Endothelial cell of umbilical vein (primary cell): ENCODE data around the gene DGUOK. TPM values are rescaled to one million over a fixed set of nuclear protein-coding genes. Genes with fewer than 3 reads are reported as not detected.

Experiments used
- BruUV-seq: library from RNA; stranded (reverse); fragments of 400-500 nt; replicated peaks from 2 replicates; lab custom pipeline; 2021; lab: Mats Ljungman, UMichigan
- CTCF ChIA-PET: fragments of 300-600, 350-600 bp; sonication (Branson Sonifier 250); formaldehyde crosslinking; loops from one replicate; lab custom pipeline; 2021; ENCODE audit warnings: antibody characterized with exemption, inconsistent platforms; lab: Charles Lee
- POLR2A ChIA-PET: fragments of 300-600, 350-600 bp; sonication (Branson Sonifier 250); formaldehyde crosslinking; loops from one replicate; lab custom pipeline; 2021; ENCODE audit warnings: antibody characterized with exemption, inconsistent platforms; lab: Charles Lee
- DNase-seq: peaks from one replicate; pipeline ENCODE4 v3.0.0-alpha.2; 2011; ENCODE audit warnings: low read depth, low spot score
- FAIRE-seq: peaks from 2 replicates; lab custom pipeline; 2011; peaks lifted over from hg19 to GRCh38; lab: Jason Lieb, UNC
- H2AFZ ChIP-seq: 2 replicates; pipeline ENCODE4 v1.6.0; 2012; ENCODE audit warnings: low read depth, low read length, control low read depth, inconsistent platforms
- H3K27ac ChIP-seq: 2 replicates; pipeline ENCODE4 v1.5.1; 2011; ENCODE audit warnings: low read depth, mild to moderate bottlenecking, control low read depth, low read length, moderate library complexity; ENCODE audit not compliant: insufficient read depth
- H3K27me3 ChIP-seq, 2 experiments: 2 replicates each; pipeline versions ENCODE4 v1.6.0 to v1.6.1; 2011; ENCODE audit warnings: low read length in 2 of 2, mixed read lengths in 1 of 2; ENCODE audit not compliant: control insufficient read depth in 2 of 2, insufficient read depth in 2 of 2
- H3K36me3 ChIP-seq, 2 experiments: 2 replicates in 1 of 2; 3 replicates in 1 of 2; pipeline ENCODE4 v1.5.1; 2011; ENCODE audit warnings: low read length in 2 of 2, mild to moderate bottlenecking in 1 of 2, moderate library complexity in 1 of 2; ENCODE audit not compliant: control insufficient read depth in 2 of 2, insufficient read depth in 2 of 2; ENCODE audit errors: extremely low read depth in 1 of 2
- H3K4me1 ChIP-seq: 3 replicates; pipeline ENCODE4 v1.5.1; 2011; ENCODE audit warnings: mild to moderate bottlenecking, low read length; ENCODE audit not compliant: control insufficient read depth, insufficient read depth; ENCODE audit errors: extremely low read depth
- H3K4me2 ChIP-seq: 2 replicates; pipeline ENCODE4 v1.6.1; 2011; ENCODE audit warnings: low read length, control low read depth, mixed read lengths; ENCODE audit not compliant: insufficient read depth
- H3K4me3 ChIP-seq, 3 experiments: fragments of 200-600 bp in 1 of 3; sonication (generic), shearing (Covaris generic) in 1 of 3; replicated peaks in 1 of 3; 2 replicates each; pipeline ENCODE4 v1.5.1; 2011 to 2016; ENCODE audit warnings: control low read depth in 3 of 3, low read length in 3 of 3, mild to moderate bottlenecking in 2 of 3, inconsistent platforms in 1 of 3, low read depth in 1 of 3, moderate library complexity in 1 of 3; ENCODE audit not compliant: insufficient read depth in 1 of 3
- H3K79me2 ChIP-seq: 2 replicates; pipeline ENCODE4 v1.6.0; 2012; ENCODE audit warnings: low read length, inconsistent platforms; ENCODE audit not compliant: control insufficient read depth, insufficient read depth
- H3K9ac ChIP-seq: replicated peaks from 2 replicates; pipeline ENCODE3; 2011; ENCODE audit warnings: low read length, control low read depth; ENCODE audit not compliant: insufficient read depth; ENCODE audit errors: extremely low read depth
- H3K9me1 ChIP-seq: replicated peaks from 3 replicates; pipeline ENCODE4 v1.6.0; 2011; ENCODE audit warnings: mild to moderate bottlenecking, low read length; ENCODE audit not compliant: control insufficient read depth, insufficient read depth; ENCODE audit errors: extremely low read depth
- H3K9me3 ChIP-seq: replicated peaks from 2 replicates; pipeline ENCODE4 v1.5.1; 2012; ENCODE audit warnings: low read length, inconsistent platforms; ENCODE audit not compliant: control insufficient read depth, insufficient read depth
- H4K20me1 ChIP-seq: replicated peaks from 2 replicates; pipeline ENCODE3; 2011; ENCODE audit warnings: mild to moderate bottlenecking, low read length; ENCODE audit not compliant: control insufficient read depth, insufficient read depth; ENCODE audit errors: extremely low read depth
- EZH2 ChIP-seq: IDR thresholded peaks from 2 replicates; pipeline ENCODE4 v1.6.1; 2012; ENCODE audit warnings: borderline replicate concordance, low read depth, mild to moderate bottlenecking, moderate library complexity, low read length, inconsistent platforms; ENCODE audit not compliant: severe bottlenecking
- FOS ChIP-seq: IDR thresholded peaks from 2 replicates; pipeline ENCODE4 v1.6.1; 2011; ENCODE audit warnings: mild to moderate bottlenecking, low read length, moderate library complexity, borderline replicate concordance; ENCODE audit not compliant: insufficient read depth
- GATA2 ChIP-seq: IDR thresholded peaks from 2 replicates; pipeline ENCODE4 v1.7.0; 2011; ENCODE audit warnings: low read depth, mild to moderate bottlenecking, moderate library complexity, mixed read lengths, low read length; ENCODE audit not compliant: insufficient read length, insufficient read depth
- JUN ChIP-seq: IDR thresholded peaks from 2 replicates; pipeline ENCODE4 v1.6.1; 2011; ENCODE audit warnings: borderline replicate concordance, low read depth; ENCODE audit not compliant: insufficient read length, insufficient read depth
- MYC ChIP-seq: IDR thresholded peaks from one replicate; pipeline ENCODE4 v1.6.1; 2011; ENCODE audit warnings: mild to moderate bottlenecking, low read depth, low read length
- POLR2A ChIP-seq: IDR thresholded peaks from 2 replicates; pipeline ENCODE4 v1.6.1; 2012; ENCODE audit warnings: low read depth, mild to moderate bottlenecking, control low read depth, low read length
- POLR2AphosphoS5 ChIP-seq: IDR thresholded peaks from 2 replicates; pipeline ENCODE4 v1.6.1; 2012; ENCODE audit warnings: low read depth, mild to moderate bottlenecking, control low read depth, low read length, moderate library complexity; ENCODE audit not compliant: insufficient read depth
- dilution Hi-C: fragments of 300-500 bp; cut with MboI; formaldehyde crosslinking; loops from one replicate; pipeline ENCODE4 v1.15.0; 2019; ENCODE audit warnings: low sequenced_read_pairs; ENCODE audit not compliant: extremely low pct_ligation_motif_present
- intact Hi-C: fragments of 100-400 bp; cut with micrococcal nuclease; formaldehyde crosslinking; loops from one replicate; pipeline ENCODE4 v1.10.0; 2022
- polyA plus RNA-seq, 4 experiments: library from polyadenylated mRNA; depleted of rRNA in 3 of 4; stranded (reverse) in 3 of 4; unstranded in 1 of 4; fragments of >200 nt; gene quantifications; 2 replicates each; pipeline versions ENCODE4 v1.2.1 to v1.2.3, GENCODE V29; 2011 to 2012; ENCODE audit warnings: missing spikeins in 1 of 4
- total RNA-seq: library from RNA; stranded (reverse); gene quantifications from 2 replicates; pipeline ENCODE4 v1.2.3, GENCODE V29; 2021
- TF ChIP-seq, protein P1 (sequence below): IDR thresholded peaks from 2 replicates; pipeline ENCODE4 v1.6.1; 2011; ENCODE audit not compliant: insufficient read depth, insufficient read length
- TF ChIP-seq, protein P2 (sequence below), 2 donors: IDR thresholded peaks; 1 replicate in 1 of 2; 2 replicates in 1 of 2; pipeline ENCODE4 v1.5.1; 2011; ENCODE audit warnings: low read length in 2 of 2, mild to moderate bottlenecking in 2 of 2, moderate library complexity in 2 of 2, control low read depth in 1 of 2, inconsistent platforms in 1 of 2, low read depth in 1 of 2; ENCODE audit not compliant: insufficient read depth in 1 of 2; ENCODE audit errors: extremely low read depth in 1 of 2

DGUOK gene
- total and polyA plus RNA-seq, 2 donors (not counting 3 experiments of a cell fraction or from before 2014, with no cell fraction given), result 51.8 to 77.5 TPM

DNA sequence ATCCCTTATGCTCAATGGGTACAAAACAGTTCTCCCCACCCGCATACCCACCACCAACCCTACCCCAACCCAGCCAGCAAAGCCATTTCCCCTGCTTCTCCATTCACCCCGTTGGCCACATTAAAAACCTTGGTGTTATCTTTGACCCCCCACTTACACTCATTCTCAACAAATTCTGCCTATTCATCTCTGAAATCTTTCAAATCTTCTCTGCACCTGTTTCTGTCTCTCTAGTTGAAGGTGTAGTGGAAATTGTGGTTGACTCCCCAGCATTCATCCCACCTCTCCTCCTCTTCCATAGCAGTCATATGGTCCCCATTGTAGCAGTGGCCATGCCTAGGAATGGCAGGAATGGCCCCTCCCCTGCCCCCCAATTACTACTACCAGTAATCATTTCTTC, 37.5 kb downstream of the DGUOK start:
- no peaks in the 10 kb centered on the region for H4K20me1 ChIP-seq
- H3K9me3 ChIP-seq, result no peaks in the 10 kb centered on the region
- no peak overlapping the region for H3K27ac ChIP-seq
- TF ChIP-seq JUN (no peak), EZH2 (no peak), FOS (no peak), POLR2AphosphoS5 (no peak), GATA2 (no peak)
- ChIA-PET POLR2A (no interaction called here), CTCF (interaction anchor here (0.6 kb wide), 1 partner anchor 24 kb away, joined by 4 read pairs; no protein-coding TSS in a partner anchor)
- dilution Hi-C loops (no loop called here), intact Hi-C loops (no loop called here)
- no peak overlapping the region for H2AFZ ChIP-seq
- no peak for DNase-seq
- FAIRE-seq, result no peak
- H3K4me1 ChIP-seq, result no peaks in the 10 kb centered on the region
- H3K4me2 ChIP-seq, result no peak overlapping the region
- no peak overlapping the region for H3K4me3 ChIP-seq
- H3K36me3 ChIP-seq, result peaks cover 0 to 2% of the 10 kb centered on the region in 2 experiments
- H3K9ac ChIP-seq, result no peak overlapping the region
- H3K27me3 ChIP-seq, result no peaks in the 10 kb centered on the region
- no peaks in the 10 kb centered on the region for H3K79me2 ChIP-seq
- no TSS peak for BruUV-seq
- H3K9me1 ChIP-seq, result no peaks in the 10 kb centered on the region

DNA sequence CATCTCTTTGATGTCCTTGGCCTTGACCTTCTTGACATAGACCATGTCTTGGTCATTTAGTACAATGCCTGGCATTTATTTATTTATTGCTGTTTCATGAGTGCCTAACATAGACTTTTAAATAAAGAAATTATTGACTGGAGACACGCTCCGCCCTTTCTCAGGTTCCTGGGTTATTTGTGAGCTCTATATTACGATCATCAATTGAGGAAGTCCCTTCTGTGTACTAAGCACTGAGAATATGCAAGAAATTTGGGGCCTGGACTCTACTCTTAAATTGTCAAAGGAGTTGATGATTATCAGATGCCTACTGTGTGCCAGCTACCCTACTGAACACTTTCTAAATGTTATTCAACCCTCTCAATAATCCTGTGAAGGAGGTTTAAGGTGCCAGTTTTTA, 38.4 kb downstream of the DGUOK start:
- no peak for FAIRE-seq
- H3K4me1 ChIP-seq, result no peaks in the 10 kb centered on the region
- intact Hi-C loops, result no loop called here
- H3K4me3 ChIP-seq, result no peak overlapping the region
- dilution Hi-C loops, result no loop called here
- no peaks in the 10 kb centered on the region for H4K20me1 ChIP-seq
- no peaks in the 10 kb centered on the region for H3K79me2 ChIP-seq
- H3K9me3 ChIP-seq, result no peaks in the 10 kb centered on the region
- H3K27me3 ChIP-seq, result no peaks in the 10 kb centered on the region
- ChIA-PET CTCF (no interaction called here), POLR2A (no interaction called here)
- BruUV-seq, result no TSS peak
- no peak for DNase-seq
- no peak overlapping the region for H3K27ac ChIP-seq
- H3K9ac ChIP-seq, result no peak overlapping the region
- TF ChIP-seq, protein P1, sequence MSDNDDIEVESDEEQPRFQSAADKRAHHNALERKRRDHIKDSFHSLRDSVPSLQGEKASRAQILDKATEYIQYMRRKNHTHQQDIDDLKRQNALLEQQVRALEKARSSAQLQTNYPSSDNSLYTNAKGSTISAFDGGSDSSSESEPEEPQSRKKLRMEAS, result no peak
- TF ChIP-seq JUN (no peak), MYC (no peak), EZH2 (no peak), FOS (no peak), GATA2 (no peak), POLR2AphosphoS5 (no peak), POLR2A (no peak)
- TF ChIP-seq, protein P2, sequence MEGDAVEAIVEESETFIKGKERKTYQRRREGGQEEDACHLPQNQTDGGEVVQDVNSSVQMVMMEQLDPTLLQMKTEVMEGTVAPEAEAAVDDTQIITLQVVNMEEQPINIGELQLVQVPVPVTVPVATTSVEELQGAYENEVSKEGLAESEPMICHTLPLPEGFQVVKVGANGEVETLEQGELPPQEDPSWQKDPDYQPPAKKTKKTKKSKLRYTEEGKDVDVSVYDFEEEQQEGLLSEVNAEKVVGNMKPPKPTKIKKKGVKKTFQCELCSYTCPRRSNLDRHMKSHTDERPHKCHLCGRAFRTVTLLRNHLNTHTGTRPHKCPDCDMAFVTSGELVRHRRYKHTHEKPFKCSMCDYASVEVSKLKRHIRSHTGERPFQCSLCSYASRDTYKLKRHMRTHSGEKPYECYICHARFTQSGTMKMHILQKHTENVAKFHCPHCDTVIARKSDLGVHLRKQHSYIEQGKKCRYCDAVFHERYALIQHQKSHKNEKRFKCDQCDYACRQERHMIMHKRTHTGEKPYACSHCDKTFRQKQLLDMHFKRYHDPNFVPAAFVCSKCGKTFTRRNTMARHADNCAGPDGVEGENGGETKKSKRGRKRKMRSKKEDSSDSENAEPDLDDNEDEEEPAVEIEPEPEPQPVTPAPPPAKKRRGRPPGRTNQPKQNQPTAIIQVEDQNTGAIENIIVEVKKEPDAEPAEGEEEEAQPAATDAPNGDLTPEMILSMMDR (IDR thresholded peaks at IDR 0.05; ENCODE audit: extremely low read depth in 1 of 2, insufficient read depth in 1 of 2, low read depth in 1 of 2, low read length in 2 of 2), result no peak
- no peaks in the 10 kb centered on the region for H3K36me3 ChIP-seq
- no peak overlapping the region for H2AFZ ChIP-seq
- no peak overlapping the region for H3K4me2 ChIP-seq
- H3K9me1 ChIP-seq, result no peaks in the 10 kb centered on the region
